Nephron (organoid): Measurements from ENCODE around the gene ALX1.
A peak's percentile ranks its signal among the peaks of the same experiment; 100 is the strongest.
"Not testable (repeated sequence)": the region's sequence is repeated elsewhere in the genome, so short reads cannot be mapped to it uniquely, and the experiment has no call there.

ENCODE experiments used
- H3K27ac Mint-ChIP-seq, 3 experiments: 2 replicates each; pipeline ENCODE4 v1.8.0; 2020; ENCODE audit warnings: mixed read lengths in 3 of 3, mild to moderate bottlenecking in 2 of 3, moderate library complexity in 1 of 3
- H3K27me3 Mint-ChIP-seq: 2 replicates; pipeline ENCODE4 v1.8.0; 2021; ENCODE audit warnings: low read depth, mild to moderate bottlenecking, moderate library complexity, mixed read lengths
- H3K36me3 Mint-ChIP-seq: 2 replicates; pipeline ENCODE4 v1.8.0; 2020; ENCODE audit warnings: low read depth, mixed read lengths
- H3K4me1 Mint-ChIP-seq: 2 replicates; pipeline ENCODE4 v1.8.0; 2020; ENCODE audit warnings: mixed read lengths
- H3K4me3 Mint-ChIP-seq, 3 experiments: 2 replicates each; pipeline ENCODE4 v1.8.0; 2020; ENCODE audit warnings: mild to moderate bottlenecking in 3 of 3, mixed read lengths in 3 of 3, moderate library complexity in 2 of 3
- H3K9me3 Mint-ChIP-seq: 2 replicates; pipeline ENCODE4 v1.8.0; 2020; ENCODE audit warnings: mixed read lengths
- CTCF ChIP-seq, 3 experiments: fragments of 200-600 bp; sonication (generic); IDR thresholded peaks; one replicate each; pipeline ENCODE4 v1.5.0; 2021; ENCODE audit warnings: antibody characterized with exemption in 3 of 3; ENCODE audit not compliant: unreplicated experiment in 3 of 3

Gene ALX1

DNA sequence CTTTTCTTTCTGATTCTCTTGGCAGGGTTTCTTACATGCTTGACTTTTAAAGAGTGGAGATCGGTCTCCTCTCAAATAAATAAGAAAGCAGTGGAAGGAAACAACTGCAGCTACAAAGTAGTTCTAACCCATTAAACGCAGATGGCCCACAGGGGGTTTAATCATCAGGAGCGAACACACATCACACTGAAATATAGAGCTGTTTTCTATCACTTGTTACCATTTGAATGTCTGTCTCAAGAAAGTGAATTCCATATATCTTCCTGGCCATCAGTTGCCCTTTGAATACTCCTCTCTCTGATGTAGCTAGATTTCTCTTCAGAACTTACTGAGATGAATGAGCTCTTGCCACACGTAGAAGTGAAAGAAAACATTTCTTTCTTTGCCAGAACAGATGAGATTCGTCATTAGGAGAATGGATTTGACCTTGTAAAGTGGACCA is 29.1 kb downstream of the ALX1 start:
- H3K27me3 Mint-ChIP-seq: no peaks in the 10 kb centered on the region
- H3K9me3 Mint-ChIP-seq: peaks cover 2% of the 10 kb centered on the region
- TF ChIP-seq CTCF (IDR thresholded peaks at IDR 0.05; ENCODE audit: unreplicated experiment in 3 of 3): no peak
- H3K27ac Mint-ChIP-seq: peak overlapping the region; percentile 14 to 61 (median 39)
- peak overlapping the region in 1 of 3 experiments; percentile 22 for H3K4me3 Mint-ChIP-seq
- H3K4me1 Mint-ChIP-seq: peaks cover 12% of the 10 kb centered on the region
- no peaks in the 10 kb centered on the region for H3K36me3 Mint-ChIP-seq

DNA sequence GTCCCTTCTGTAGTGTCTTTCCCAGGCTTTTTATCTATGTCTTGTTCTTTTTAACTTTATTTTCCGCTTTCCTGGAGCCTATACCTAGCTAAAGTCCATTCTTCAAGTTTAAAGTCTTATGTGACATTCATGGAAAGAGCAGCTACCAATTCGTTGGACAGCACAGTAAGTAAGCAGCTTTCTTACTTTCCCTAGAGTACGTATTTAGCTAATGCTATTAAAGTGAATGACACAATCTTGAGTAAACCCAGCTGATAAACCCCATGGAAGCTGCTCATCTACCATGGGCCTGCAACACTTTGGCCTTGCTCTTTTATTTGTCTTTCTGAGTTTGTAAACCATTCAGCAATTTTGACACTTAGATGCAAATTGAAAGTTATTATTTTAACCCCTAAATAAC is 30.0 kb downstream of the ALX1 start:
- Mint-ChIP-seq H3K27me3 (no peaks in the 10 kb centered on the region), H3K36me3 (no peaks in the 10 kb centered on the region), H3K4me3 (no peak overlapping the region), H3K27ac (peak overlapping the region; percentile 14 to 61 (median 39)), H3K4me1 (peaks cover 12% of the 10 kb centered on the region), H3K9me3 (peaks cover 2% of the 10 kb centered on the region)
- TF ChIP-seq CTCF (IDR thresholded peaks at IDR 0.05; ENCODE audit: unreplicated experiment in 3 of 3): no peak

DNA sequence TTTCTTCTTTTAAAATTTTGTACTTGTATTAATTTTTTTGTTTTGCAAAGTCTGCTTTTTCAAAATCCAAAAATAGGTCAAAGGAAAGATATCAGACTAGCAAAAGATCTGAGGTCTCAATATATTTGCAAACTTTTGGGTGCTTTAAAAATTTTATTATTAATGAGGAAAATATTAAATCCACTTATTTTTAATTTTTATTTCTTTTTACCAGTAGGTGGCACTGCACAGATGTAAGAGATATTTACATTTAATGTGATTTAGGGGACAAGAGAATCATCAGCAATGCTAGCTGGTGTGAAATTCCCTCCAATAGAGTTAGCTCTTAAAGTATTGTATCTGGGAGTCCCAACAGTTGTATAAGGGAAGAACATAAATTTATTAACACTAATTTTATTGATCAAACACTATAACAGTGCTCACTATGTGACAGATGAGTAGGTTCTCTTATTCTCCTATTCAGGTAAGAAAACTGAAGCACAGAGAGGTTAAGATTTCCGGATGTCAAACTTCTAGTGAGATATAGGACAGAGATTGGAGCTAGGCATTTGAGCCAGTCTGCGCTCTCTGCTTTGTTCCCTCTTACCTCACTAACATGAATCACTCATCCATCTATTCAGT is 30.5 kb downstream of the ALX1 start:
- Mint-ChIP-seq H3K36me3 (no peaks in the 10 kb centered on the region), H3K4me3 (no peak overlapping the region), H3K4me1 (peaks cover 12% of the 10 kb centered on the region), H3K27me3 (no peaks in the 10 kb centered on the region), H3K9me3 (peaks cover 2% of the 10 kb centered on the region), H3K27ac (no peak overlapping the region)
- TF ChIP-seq CTCF (IDR thresholded peaks at IDR 0.05; ENCODE audit: unreplicated experiment in 3 of 3): peak; percentile 34 to 63 (median 44)

- H3K4me3 Mint-ChIP-seq: peak overlapping the region; percentile 79 to 88 (median 84)
- H3K36me3 Mint-ChIP-seq, H3K27me3 Mint-ChIP-seq, H3K4me1 Mint-ChIP-seq, H3K9me3 Mint-ChIP-seq: not testable (repeated sequence)
- peak overlapping the region; percentile 86 to 89 (median 88) for H3K27ac Mint-ChIP-seq
Measured at GRCh38 chr12:85317866-85318636, 38.0 kb downstream of the ALX1 start.

- Mint-ChIP-seq H3K4me1 (peaks cover 9% of the 10 kb centered on the region), H3K4me3 (no peak overlapping the region), H3K36me3 (no peaks in the 10 kb centered on the region), H3K9me3 (peaks cover 6% of the 10 kb centered on the region), H3K27me3 (no peaks in the 10 kb centered on the region), H3K27ac (no peak overlapping the region)
- no peak for TF ChIP-seq CTCF (IDR thresholded peaks at IDR 0.05; ENCODE audit: unreplicated experiment in 3 of 3)
Measured at GRCh38 chr12:85322715-85323114, 42.7 kb downstream of the ALX1 start.

- no peak overlapping the region for H3K4me3 Mint-ChIP-seq
- H3K27me3 Mint-ChIP-seq: no peaks in the 10 kb centered on the region
- H3K4me1 Mint-ChIP-seq: peaks cover 9% of the 10 kb centered on the region
- no peak for TF ChIP-seq CTCF (IDR thresholded peaks at IDR 0.05; ENCODE audit: unreplicated experiment in 3 of 3)
- no peaks in the 10 kb centered on the region for H3K36me3 Mint-ChIP-seq
- H3K27ac Mint-ChIP-seq: peak overlapping the region in 1 of 3 experiments; percentile 47
- H3K9me3 Mint-ChIP-seq: no peaks in the 10 kb centered on the region
Measured at GRCh38 chr12:85325442-85325841, 45.4 kb downstream of the ALX1 start.
